AG04449 (cell line): ENCODE data around the gene IRF3.

Experiments
- CTCF ChIA-PET: fragments of 350-600 bp; formaldehyde crosslinking; extraction: SDS; loops from one replicate; lab custom pipeline; 2021; ENCODE audit warnings: antibody characterized with exemption; lab: Yijun Ruan, JAX
- POLR2A ChIA-PET: fragments of 400-600, 350-600 bp; formaldehyde crosslinking; extraction: SDS; loops from one replicate; lab custom pipeline; 2020; ENCODE audit warnings: antibody characterized with exemption, inconsistent platforms; lab: Yijun Ruan, JAX
- DNase-seq: peaks from one replicate; pipeline ENCODE4 v3.0.0-alpha.2; 2010; ENCODE audit warnings: low read depth, low spot score
- H3K4me3 ChIP-seq: 2 replicates; pipeline ENCODE4 v1.5.1; 2011; ENCODE audit warnings: low read depth, mild to moderate bottlenecking, control low read depth, low read length
- CTCF ChIP-seq: IDR thresholded peaks from one replicate; pipeline ENCODE4 v1.5.1; 2011; ENCODE audit warnings: mild to moderate bottlenecking, moderate library complexity, low read length, control low read depth, inconsistent platforms; ENCODE audit not compliant: insufficient read depth; ENCODE audit errors: missing control alignments

Gene IRF3

GRCh38 chr19:49684983-49685553 is 19.4 kb upstream of the IRF3 start:
- CTCF ChIA-PET = interaction anchor here (0.7 to 0.8 kb wide), 3 partner anchors 8 to 45 kb away, joined by 3 read pairs; partner anchors contain the start of gene PRMT1
- no peak for DNase-seq
- no peak overlapping the region for H3K4me3 ChIP-seq
- no peak for TF ChIP-seq CTCF
- POLR2A ChIA-PET = no interaction called here

- POLR2A ChIA-PET = no interaction called here
- CTCF ChIA-PET = interaction anchor here (0.7 to 1.2 kb wide), 4 partner anchors 7 to 114 kb away, joined by 3 to 7 read pairs (median 3); partner anchors contain the start of gene PRMT1
- H3K4me3 ChIP-seq = no peak overlapping the region
- peak; percentile 56 for TF ChIP-seq CTCF
- DNase-seq = no peak
Measured at GRCh38 chr19:49684251-49684982, 18.8 kb upstream of the IRF3 start.

GRCh38 chr19:49683814-49684250 is 18.2 kb upstream of the IRF3 start:
- CTCF ChIA-PET = interaction anchor here (1.0 to 1.2 kb wide), 2 partner anchors 69 to 114 kb away, joined by 3 to 7 read pairs; no protein-coding TSS in a partner anchor
- no peak for TF ChIP-seq CTCF
- POLR2A ChIA-PET = no interaction called here
- DNase-seq = no peak
- no peak overlapping the region for H3K4me3 ChIP-seq

GRCh38 chr19:49682274-49682673 is 16.6 kb upstream of the IRF3 start:
- DNase-seq = no peak
- ChIA-PET CTCF (interaction anchor here (0.6 to 2.4 kb wide), 6 partner anchors 11 to 178 kb away, joined by 3 to 24 read pairs (median 6); no protein-coding TSS in a partner anchor), POLR2A (no interaction called here)
- TF ChIP-seq CTCF = no peak
- no peak overlapping the region for H3K4me3 ChIP-seq

- DNase-seq = no peak
- ChIA-PET POLR2A (no interaction called here), CTCF (interaction anchor here (0.6 to 2.4 kb wide), 14 partner anchors 11 to 179 kb away, joined by 3 to 24 read pairs (median 5); partner anchors contain the start of gene FUZ)
- TF ChIP-seq CTCF = no peak
- no peak overlapping the region for H3K4me3 ChIP-seq
Measured at GRCh38 chr19:49681830-49682229, 16.2 kb upstream of the IRF3 start.
